K562 (cell line): Measurements from ENCODE around the gene CKAP2. TPM values are rescaled to one million over a fixed set of nuclear protein-coding genes. Genes with fewer than 3 reads are reported as not detected.
A peak's percentile ranks its signal among the peaks of the same experiment; 100 is the strongest.
"Not testable (repeated sequence)": the region's sequence is repeated elsewhere in the genome, so short reads cannot be mapped to it uniquely, and the experiment has no call there.

Experiments used
- ATAC-seq: fragments of 200-7000 bp; cut with Tn5 transposase; 3 replicates; pipeline ENCODE4 v1.9.1; 2020; ENCODE audit warnings: moderate library complexity
- BruUV-seq: library from RNA; stranded (reverse); fragments of 400-500 nt; replicated peaks from 2 replicates; lab custom pipeline; 2021; lab: Mats Ljungman, UMichigan
- CTCF ChIA-PET: fragments of 300-600 bp; formaldehyde crosslinking; extraction: SDS; loops from one replicate; lab custom pipeline; 2021; ENCODE audit warnings: low intra/inter-chr PET ratio; lab: Yijun Ruan, JAX
- POLR2A ChIA-PET: fragments of 300-600, 350-650 bp; sonication (Branson Sonifier 250); formaldehyde crosslinking; extraction: SDS; loops from one replicate; lab custom pipeline; 2021; ENCODE audit warnings: antibody characterized with exemption, inconsistent platforms; lab: Yijun Ruan, JAX
- DNase-seq, 4 experiments: peaks; one replicate each; pipeline versions ENCODE4 v3.0.0 to v3.0.0-alpha.2; 2011 to 2018; ENCODE audit warnings: low spot score in 3 of 4, mixed read lengths in 3 of 4; ENCODE audit errors: extremely low read depth in 1 of 4
- FAIRE-seq: peaks from 2 replicates; lab custom pipeline; 2011; peaks lifted over from hg19 to GRCh38; lab: Jason Lieb, UNC
- H2AFZ ChIP-seq: 2 replicates; pipeline ENCODE4 v1.6.0; 2011; ENCODE audit warnings: low read depth, low read length, control low read depth, inconsistent platforms
- H3K27ac ChIP-seq: fragments of 200-600 bp; 3 replicates; pipeline ENCODE4 v1.8.0; 2011; ENCODE audit warnings: low read depth, mild to moderate bottlenecking, control low read depth, inconsistent platforms, low read length, moderate library complexity, mixed read lengths; ENCODE audit errors: extremely low read depth
- H3K27me3 ChIP-seq, 2 experiments: fragments of 300-600 bp in 1 of 2; 2 replicates in 1 of 2; 3 replicates in 1 of 2; pipeline versions ENCODE4 v1.6.0 to v1.8.0; 2011; ENCODE audit warnings: inconsistent platforms in 2 of 2, low read length in 2 of 2, mild to moderate bottlenecking in 1 of 2, mixed read lengths in 1 of 2, moderate library complexity in 1 of 2; ENCODE audit not compliant: control insufficient read depth in 2 of 2, insufficient read depth in 2 of 2
- H3K36me3 ChIP-seq: fragments of 300-600 bp; 3 replicates; pipeline ENCODE4 v1.8.0; 2011; ENCODE audit warnings: mild to moderate bottlenecking, low read length, inconsistent platforms; ENCODE audit not compliant: control insufficient read depth, insufficient read depth
- H3K4me1 ChIP-seq, 2 experiments: fragments of 200-600 bp in 1 of 2; replicated peaks in 1 of 2; 2 replicates in 1 of 2; 3 replicates in 1 of 2; pipeline versions ENCODE4 v1.5.1 to v1.8.0; 2011; ENCODE audit warnings: inconsistent platforms in 2 of 2, low read length in 2 of 2, mild to moderate bottlenecking in 1 of 2, mixed read lengths in 1 of 2, moderate library complexity in 1 of 2; ENCODE audit not compliant: control insufficient read depth in 2 of 2, insufficient read depth in 2 of 2
- H3K4me2 ChIP-seq: 2 replicates; pipeline ENCODE4 v1.6.1; 2011; ENCODE audit warnings: low read length, control low read depth, inconsistent platforms, mixed read lengths; ENCODE audit not compliant: insufficient read depth
- H3K4me3 ChIP-seq: fragments of 200-600 bp; sonication (generic), shearing (Covaris generic); 2 replicates; pipeline ENCODE4 v1.5.1; 2016; ENCODE audit warnings: control low read depth, inconsistent platforms
- H3K79me2 ChIP-seq: fragments of 200-600 bp; 3 replicates; pipeline ENCODE4 v1.8.0; 2011; ENCODE audit warnings: low read length, inconsistent platforms; ENCODE audit not compliant: control insufficient read depth, insufficient read depth
- H3K9ac ChIP-seq, 2 experiments: 2 replicates each; pipeline versions ENCODE4 v1.6.0 to v1.6.1; 2011; ENCODE audit warnings: low read depth in 2 of 2, low read length in 2 of 2, control low read depth in 1 of 2, inconsistent platforms in 1 of 2, mild to moderate bottlenecking in 1 of 2, mixed read lengths in 1 of 2; ENCODE audit not compliant: insufficient read depth in 1 of 2
- H3K9me1 ChIP-seq: one replicate; pipeline ENCODE4 v1.6.0; 2011; ENCODE audit warnings: inconsistent platforms, mild to moderate bottlenecking, low read length, moderate library complexity; ENCODE audit not compliant: control insufficient read depth, insufficient read depth
- H3K9me3 ChIP-seq: replicated peaks from 2 replicates; pipeline ENCODE4 v1.5.1; 2011; ENCODE audit warnings: low read depth, low read length, inconsistent platforms; ENCODE audit not compliant: control insufficient read depth, insufficient read depth
- H4K20me1 ChIP-seq: replicated peaks from 2 replicates; pipeline ENCODE4 v1.6.1; 2011; ENCODE audit warnings: low read length, inconsistent platforms, mixed read lengths; ENCODE audit not compliant: control insufficient read depth, insufficient read depth
- DNMT1 ChIP-seq: fragments of 450-650 bp; IDR thresholded peaks from 2 replicates; pipeline ENCODE4 v1.6.1; 2016; ENCODE audit warnings: antibody characterized with exemption, mild to moderate bottlenecking
- GTF2E2 ChIP-seq: fragments of 200-800 bp; sonication (Bioruptor generic); IDR thresholded peaks from 2 replicates; pipeline ENCODE4 v1.6.1; 2016; ENCODE audit warnings: missing genetic modification characterization, missing compliant biosample characterization
- U2AF1 ChIP-seq: fragments of 200-400 bp; formaldehyde crosslinking; optimal IDR thresholded peaks from 2 replicates; pipeline ENCODE3; 2017; ENCODE audit warnings: mild to moderate bottlenecking, low read depth, low read length, moderate library complexity
- WGBS: fragments of 100-300 bp; shearing (Covaris generic); methylation state at CpG from one replicate; pipeline ENCODE4 v1.1.6; 2016; ENCODE audit warnings: low coverage, mixed read lengths; ENCODE audit not compliant: insufficient coverage; ENCODE audit errors: missing lambda C conversion rate; 5-methylcytosine and 5-hydroxymethylcytosine counted together
- in situ Hi-C: fragments of 300-500 bp; cut with MboI; formaldehyde crosslinking; loops from 4 replicates; pipeline ENCODE4 v1.15.0; 2018; ENCODE audit warnings: inconsistent platforms, mixed read lengths
- intact Hi-C: fragments of 100-400 bp; cut with micrococcal nuclease; formaldehyde crosslinking; loops from 2 replicates; pipeline ENCODE4 v1.14.2; 2022
- polyA plus RNA-seq, 8 experiments: library from polyadenylated mRNA; depleted of rRNA in 4 of 8; stranded (reverse) in 5 of 8; unstranded in 3 of 8; fragments of >200 nt; fragmentation: Nextera tagmentation in 2 of 8; fragmentation: Illumina TruSeq in 1 of 8; extraction: Ambion mirVana in 2 of 8; extraction: Trizol in 1 of 8; gene quantifications; 2 replicates each; pipeline versions ENCODE4 v1.2.1 to v1.2.3, GENCODE V29; 2011 to 2014; ENCODE audit warnings: inconsistent platforms in 1 of 8, missing spikeins in 1 of 8
- total RNA-seq, 7 experiments: library from RNA; depleted of rRNA in 6 of 7; stranded (reverse); fragments of >200 nt in 6 of 7; fragmentation: Illumina TruSeq in 2 of 7; extraction: Trizol in 2 of 7; gene quantifications; 2 replicates each; pipeline versions ENCODE4 v1.2.1 to v1.2.3, GENCODE V29; 2011 to 2021; ENCODE audit warnings: low replicate concordance in 1 of 7
- TF ChIP-seq, protein P1 (sequence below): sonication (generic); formaldehyde crosslinking; IDR thresholded peaks from 2 replicates; pipeline ENCODE4 v1.8.1; 2023; ENCODE audit warnings: mild to moderate bottlenecking, missing genetic modification reagents
- TF ChIP-seq, protein P2 (sequence below): sonication (generic); formaldehyde crosslinking; IDR thresholded peaks from 2 replicates; pipeline ENCODE4 v1.8.1; 2023; ENCODE audit warnings: mild to moderate bottlenecking, missing genetic modification reagents
- TF ChIP-seq, protein P3 (sequence below): fragments of 250-450 bp; sonication (Bioruptor Pico); IDR thresholded peaks from 2 replicates; pipeline ENCODE4 v1.4.0; 2020; ENCODE audit warnings: mild to moderate bottlenecking, moderate library complexity

Gene CKAP2
- total and polyA plus RNA-seq, 9 of the 15 experiments (the other 6 are each of a cell fraction or from before 2014, with no cell fraction given): 21.9 to 63.5 (median 34.8) TPM

DNA sequence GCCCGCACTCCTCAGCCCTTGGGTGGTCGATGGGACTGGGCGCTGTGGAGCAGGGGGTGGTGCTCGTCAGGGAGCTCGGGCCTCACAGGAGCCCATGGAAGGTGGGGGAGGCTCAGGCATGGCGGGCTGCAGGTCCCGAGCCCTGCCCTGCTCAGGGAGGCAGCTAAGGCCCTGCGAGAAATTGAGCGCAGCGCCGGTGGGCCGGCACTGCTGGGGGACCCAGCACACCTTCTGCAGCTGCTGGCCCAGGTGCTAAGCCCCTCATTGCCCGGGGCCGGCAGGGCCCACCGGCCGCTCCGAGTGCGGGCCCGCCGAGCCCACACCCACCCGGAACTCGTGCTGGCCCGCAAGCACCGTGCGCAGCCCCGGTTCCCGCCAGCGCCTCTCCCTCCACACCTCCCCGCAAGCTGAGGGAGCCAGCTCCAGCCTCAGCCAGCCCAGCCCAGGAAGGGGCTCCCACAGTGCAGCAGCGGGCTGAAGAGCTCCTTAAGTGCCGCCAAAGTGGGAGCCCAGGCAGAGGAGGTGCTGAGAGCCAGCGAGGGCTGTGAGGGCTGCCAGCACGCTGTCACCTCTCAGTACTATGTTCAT is 47.1 kb upstream of the CKAP2 start:
- H3K4me1 ChIP-seq, H3K27ac ChIP-seq, H3K9ac ChIP-seq, FAIRE-seq, H4K20me1 ChIP-seq, H3K27me3 ChIP-seq, H3K9me1 ChIP-seq, H3K4me2 ChIP-seq, in situ Hi-C loops, H3K9me3 ChIP-seq, H3K79me2 ChIP-seq, DNase-seq, CTCF ChIA-PET, H3K4me3 ChIP-seq, intact Hi-C loops, ATAC-seq, BruUV-seq, H2AFZ ChIP-seq: not testable (repeated sequence)
- TF ChIP-seq, protein P1, sequence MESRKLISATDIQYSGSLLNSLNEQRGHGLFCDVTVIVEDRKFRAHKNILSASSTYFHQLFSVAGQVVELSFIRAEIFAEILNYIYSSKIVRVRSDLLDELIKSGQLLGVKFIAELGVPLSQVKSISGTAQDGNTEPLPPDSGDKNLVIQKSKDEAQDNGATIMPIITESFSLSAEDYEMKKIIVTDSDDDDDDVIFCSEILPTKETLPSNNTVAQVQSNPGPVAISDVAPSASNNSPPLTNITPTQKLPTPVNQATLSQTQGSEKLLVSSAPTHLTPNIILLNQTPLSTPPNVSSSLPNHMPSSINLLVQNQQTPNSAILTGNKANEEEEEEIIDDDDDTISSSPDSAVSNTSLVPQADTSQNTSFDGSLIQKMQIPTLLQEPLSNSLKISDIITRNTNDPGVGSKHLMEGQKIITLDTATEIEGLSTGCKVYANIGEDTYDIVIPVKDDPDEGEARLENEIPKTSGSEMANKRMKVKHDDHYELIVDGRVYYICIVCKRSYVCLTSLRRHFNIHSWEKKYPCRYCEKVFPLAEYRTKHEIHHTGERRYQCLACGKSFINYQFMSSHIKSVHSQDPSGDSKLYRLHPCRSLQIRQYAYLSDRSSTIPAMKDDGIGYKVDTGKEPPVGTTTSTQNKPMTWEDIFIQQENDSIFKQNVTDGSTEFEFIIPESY: peak; percentile 27; the same call in 1 of the 2 replicates
- peaks cover 19% of the 10 kb centered on the region; the same call in 2 of the 3 replicates for H3K36me3 ChIP-seq
- POLR2A ChIA-PET: interaction anchor here (1.5 kb wide), 1 partner anchor 14 kb away, joined by 4 read pairs; no protein-coding TSS in a partner anchor
- WGBS: 96% methylated on average over 11 of the region's 33 CpGs

DNA sequence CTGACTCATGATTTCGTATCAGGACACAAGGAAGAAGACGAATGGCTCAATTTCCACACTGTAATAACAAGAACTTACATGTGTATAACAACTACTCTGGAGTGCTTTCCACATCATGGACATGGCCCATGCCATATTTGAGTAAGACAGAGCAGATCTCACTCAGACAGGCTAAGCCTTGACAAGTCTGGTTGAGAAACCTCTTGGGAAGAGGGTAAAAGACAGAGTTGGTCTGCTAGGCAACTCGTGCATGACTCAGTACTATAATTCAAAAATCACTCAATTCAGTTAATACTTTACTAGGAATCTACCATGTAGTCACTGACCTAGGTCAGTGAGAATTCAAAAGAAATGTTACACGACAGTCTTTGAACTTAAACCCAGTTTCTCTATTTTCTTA is 43.6 kb upstream of the CKAP2 start:
- intact Hi-C loops: no loop called here
- ChIA-PET POLR2A (interaction anchor here (1.2 kb wide), 1 partner anchor 37 kb away, joined by 3 read pairs; no protein-coding TSS in a partner anchor), CTCF (no interaction called here)
- FAIRE-seq: no peak
- no peaks in the 10 kb centered on the region for H3K27me3 ChIP-seq
- in situ Hi-C loops: no loop called here
- no peak overlapping the region for H3K4me3 ChIP-seq
- H3K4me2 ChIP-seq: no peak overlapping the region
- H3K79me2 ChIP-seq: no peaks in the 10 kb centered on the region
- no peaks in the 10 kb centered on the region for H4K20me1 ChIP-seq
- ATAC-seq: no peak
- no peak overlapping the region for H3K9ac ChIP-seq
- H3K9me1 ChIP-seq: no peaks in the 10 kb centered on the region
- peaks cover 44% of the 10 kb centered on the region; the same call in 2 of the 3 replicates for H3K36me3 ChIP-seq
- WGBS: 81% methylated on average over 3 of the region's 4 CpGs
- H3K9me3 ChIP-seq: no peaks in the 10 kb centered on the region
- no peaks in the 10 kb centered on the region for H3K4me1 ChIP-seq
- H2AFZ ChIP-seq: no peak overlapping the region
- DNase-seq: no peak
- BruUV-seq: no TSS peak
- no peak overlapping the region for H3K27ac ChIP-seq
- TF ChIP-seq U2AF1 (no peak), GTF2E2 (no peak), DNMT1 (no peak)
- TF ChIP-seq, protein P2, sequence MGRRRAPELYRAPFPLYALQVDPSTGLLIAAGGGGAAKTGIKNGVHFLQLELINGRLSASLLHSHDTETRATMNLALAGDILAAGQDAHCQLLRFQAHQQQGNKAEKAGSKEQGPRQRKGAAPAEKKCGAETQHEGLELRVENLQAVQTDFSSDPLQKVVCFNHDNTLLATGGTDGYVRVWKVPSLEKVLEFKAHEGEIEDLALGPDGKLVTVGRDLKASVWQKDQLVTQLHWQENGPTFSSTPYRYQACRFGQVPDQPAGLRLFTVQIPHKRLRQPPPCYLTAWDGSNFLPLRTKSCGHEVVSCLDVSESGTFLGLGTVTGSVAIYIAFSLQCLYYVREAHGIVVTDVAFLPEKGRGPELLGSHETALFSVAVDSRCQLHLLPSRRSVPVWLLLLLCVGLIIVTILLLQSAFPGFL (CRISPR knock-in tag): no peak
- TF ChIP-seq, protein P3, sequence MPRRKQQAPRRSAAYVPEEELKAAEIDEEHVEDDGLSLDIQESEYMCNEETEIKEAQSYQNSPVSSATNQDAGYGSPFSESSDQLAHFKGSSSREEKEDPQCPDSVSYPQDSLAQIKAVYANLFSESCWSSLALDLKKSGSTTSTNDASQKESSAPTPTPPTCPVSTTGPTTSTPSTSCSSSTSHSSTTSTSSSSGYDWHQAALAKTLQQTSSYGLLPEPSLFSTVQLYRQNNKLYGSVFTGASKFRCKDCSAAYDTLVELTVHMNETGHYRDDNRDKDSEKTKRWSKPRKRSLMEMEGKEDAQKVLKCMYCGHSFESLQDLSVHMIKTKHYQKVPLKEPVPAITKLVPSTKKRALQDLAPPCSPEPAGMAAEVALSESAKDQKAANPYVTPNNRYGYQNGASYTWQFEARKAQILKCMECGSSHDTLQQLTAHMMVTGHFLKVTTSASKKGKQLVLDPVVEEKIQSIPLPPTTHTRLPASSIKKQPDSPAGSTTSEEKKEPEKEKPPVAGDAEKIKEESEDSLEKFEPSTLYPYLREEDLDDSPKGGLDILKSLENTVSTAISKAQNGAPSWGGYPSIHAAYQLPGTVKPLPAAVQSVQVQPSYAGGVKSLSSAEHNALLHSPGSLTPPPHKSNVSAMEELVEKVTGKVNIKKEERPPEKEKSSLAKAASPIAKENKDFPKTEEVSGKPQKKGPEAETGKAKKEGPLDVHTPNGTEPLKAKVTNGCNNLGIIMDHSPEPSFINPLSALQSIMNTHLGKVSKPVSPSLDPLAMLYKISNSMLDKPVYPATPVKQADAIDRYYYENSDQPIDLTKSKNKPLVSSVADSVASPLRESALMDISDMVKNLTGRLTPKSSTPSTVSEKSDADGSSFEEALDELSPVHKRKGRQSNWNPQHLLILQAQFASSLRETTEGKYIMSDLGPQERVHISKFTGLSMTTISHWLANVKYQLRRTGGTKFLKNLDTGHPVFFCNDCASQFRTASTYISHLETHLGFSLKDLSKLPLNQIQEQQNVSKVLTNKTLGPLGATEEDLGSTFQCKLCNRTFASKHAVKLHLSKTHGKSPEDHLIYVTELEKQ (CRISPR knock-in tag): no peak
